ENCODE data around the gene EFR3B. TPM values are rescaled to one million over a fixed set of nuclear protein-coding genes. Genes with fewer than 3 reads are reported as not detected.

EFR3B gene
- total RNA-seq, 1 donor from 2014 or later: 40.7 TPM

- Mint-ChIP-seq H3K27ac (ENCODE audit: unreplicated experiment) (no peak overlapping the region), H3K4me3 (no peak overlapping the region), H3K27me3 (ENCODE audit: low read depth) (peaks cover 11% of the 10 kb centered on the region), H3K4me1 (peaks cover 17% of the 10 kb centered on the region), H3K36me3 (ENCODE audit: low read depth) (no peaks in the 10 kb centered on the region), H3K9me3 (peaks cover 3% of the 10 kb centered on the region)
- TF ChIP-seq, protein P1, sequence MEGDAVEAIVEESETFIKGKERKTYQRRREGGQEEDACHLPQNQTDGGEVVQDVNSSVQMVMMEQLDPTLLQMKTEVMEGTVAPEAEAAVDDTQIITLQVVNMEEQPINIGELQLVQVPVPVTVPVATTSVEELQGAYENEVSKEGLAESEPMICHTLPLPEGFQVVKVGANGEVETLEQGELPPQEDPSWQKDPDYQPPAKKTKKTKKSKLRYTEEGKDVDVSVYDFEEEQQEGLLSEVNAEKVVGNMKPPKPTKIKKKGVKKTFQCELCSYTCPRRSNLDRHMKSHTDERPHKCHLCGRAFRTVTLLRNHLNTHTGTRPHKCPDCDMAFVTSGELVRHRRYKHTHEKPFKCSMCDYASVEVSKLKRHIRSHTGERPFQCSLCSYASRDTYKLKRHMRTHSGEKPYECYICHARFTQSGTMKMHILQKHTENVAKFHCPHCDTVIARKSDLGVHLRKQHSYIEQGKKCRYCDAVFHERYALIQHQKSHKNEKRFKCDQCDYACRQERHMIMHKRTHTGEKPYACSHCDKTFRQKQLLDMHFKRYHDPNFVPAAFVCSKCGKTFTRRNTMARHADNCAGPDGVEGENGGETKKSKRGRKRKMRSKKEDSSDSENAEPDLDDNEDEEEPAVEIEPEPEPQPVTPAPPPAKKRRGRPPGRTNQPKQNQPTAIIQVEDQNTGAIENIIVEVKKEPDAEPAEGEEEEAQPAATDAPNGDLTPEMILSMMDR (conservative IDR thresholded peaks at IDR 0.05): no peak
- no peak for DNase-seq (ENCODE audit: low read depth, low spot score)
Observed at GRCh38 chr2:25035537-25036220, 6.2 kb upstream of the EFR3B start.

DNA sequence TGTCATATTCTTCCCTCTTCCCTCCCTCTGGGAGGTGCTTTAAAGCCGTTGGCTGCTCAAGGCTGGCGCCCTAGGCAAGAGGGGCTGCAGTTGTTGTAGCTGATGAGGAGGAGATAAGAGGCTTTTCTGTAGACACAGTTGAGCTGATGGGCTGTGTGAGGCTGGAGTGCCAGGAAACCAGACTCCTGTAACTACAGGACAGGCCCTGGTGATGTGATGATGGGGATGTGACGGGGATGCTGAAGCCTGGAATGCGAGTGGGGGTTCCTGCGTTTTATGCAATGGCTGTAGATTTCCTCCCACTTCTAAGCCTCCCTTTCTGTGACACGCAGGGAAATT, 5.7 kb upstream of the EFR3B start:
- Mint-ChIP-seq H3K4me1 (peaks cover 20% of the 10 kb centered on the region), H3K36me3 (ENCODE audit: low read depth) (no peaks in the 10 kb centered on the region), H3K27ac (ENCODE audit: unreplicated experiment) (no peak overlapping the region), H3K9me3 (peaks cover 3% of the 10 kb centered on the region), H3K27me3 (ENCODE audit: low read depth) (peaks cover 13% of the 10 kb centered on the region), H3K4me3 (no peak overlapping the region)
- TF ChIP-seq, protein P1 (conservative IDR thresholded peaks at IDR 0.05): no peak
- no peak for DNase-seq (ENCODE audit: low read depth, low spot score)

DNA sequence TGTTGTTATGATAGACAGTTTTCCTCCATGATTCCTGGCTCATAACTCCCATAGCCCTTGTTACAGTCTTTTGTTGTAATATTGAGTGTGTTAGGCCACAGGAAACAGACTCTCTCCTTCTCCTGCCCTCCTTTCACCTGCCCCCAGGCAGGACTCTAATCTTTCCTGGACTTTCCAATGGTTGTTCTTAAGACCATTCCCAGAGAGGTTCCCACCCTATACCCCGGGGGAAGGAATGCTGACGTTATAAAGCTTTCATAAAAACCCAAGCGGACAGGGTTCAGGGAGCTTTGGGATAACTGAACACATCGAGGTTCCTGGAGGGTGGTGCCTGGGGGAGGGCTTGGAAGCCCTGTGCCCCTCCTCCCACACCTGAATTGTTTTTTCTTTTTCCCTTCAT, 2.8 kb upstream of the EFR3B start:
- DNase-seq (ENCODE audit: low read depth, low spot score): no peak
- peaks cover 31% of the 10 kb centered on the region for H3K4me1 Mint-ChIP-seq
- no peak overlapping the region for H3K4me3 Mint-ChIP-seq
- H3K27me3 Mint-ChIP-seq (ENCODE audit: low read depth): peaks cover 12% of the 10 kb centered on the region
- no peaks in the 10 kb centered on the region for H3K36me3 Mint-ChIP-seq (ENCODE audit: low read depth)
- TF ChIP-seq, protein P1 (conservative IDR thresholded peaks at IDR 0.05): no peak
- H3K27ac Mint-ChIP-seq (ENCODE audit: unreplicated experiment): no peak overlapping the region
- peaks cover under 1% of the 10 kb centered on the region for H3K9me3 Mint-ChIP-seq

DNA sequence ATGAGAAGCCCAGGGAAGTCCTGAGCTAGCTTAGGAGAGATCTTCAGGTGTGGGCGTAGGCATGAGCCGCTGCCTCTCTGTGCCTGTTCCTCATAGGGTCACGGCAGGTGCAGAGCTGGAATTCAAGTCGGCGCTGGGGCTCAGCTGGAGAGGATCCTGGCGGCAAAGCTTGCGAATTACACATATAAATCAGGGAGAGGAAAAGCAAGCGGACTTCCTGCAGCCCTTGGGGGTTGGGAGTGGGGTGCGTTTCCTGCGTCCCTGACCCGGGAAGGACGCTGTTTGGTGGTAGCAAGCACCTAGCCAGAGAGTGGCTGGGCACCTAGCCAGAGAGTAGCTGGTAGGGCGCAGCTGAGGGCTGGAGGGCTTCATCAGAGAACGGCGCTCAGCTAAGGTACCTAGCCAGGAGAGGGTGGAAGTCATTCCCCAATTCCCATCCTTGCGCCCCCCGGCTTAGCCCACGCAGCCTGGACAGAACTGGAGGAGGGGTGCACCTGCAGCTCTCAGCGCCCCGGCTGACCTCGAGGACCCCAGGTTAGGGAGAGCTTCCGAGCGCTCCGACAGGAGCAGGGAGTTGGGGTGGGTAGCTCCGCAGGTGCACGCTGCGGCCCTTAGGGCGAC, 459 bp upstream of the EFR3B start:
- H3K27me3 Mint-ChIP-seq (ENCODE audit: low read depth): peaks cover 8% of the 10 kb centered on the region
- H3K4me1 Mint-ChIP-seq: peaks cover 39% of the 10 kb centered on the region
- no peak overlapping the region for H3K27ac Mint-ChIP-seq (ENCODE audit: unreplicated experiment)
- H3K4me3 Mint-ChIP-seq: peak overlapping the region; percentile 87
- H3K9me3 Mint-ChIP-seq: no peaks in the 10 kb centered on the region
- TF ChIP-seq, protein P1 (conservative IDR thresholded peaks at IDR 0.05): peak; percentile 65
- DNase-seq (ENCODE audit: low read depth, low spot score): peak; percentile 51
- no peaks in the 10 kb centered on the region for H3K36me3 Mint-ChIP-seq (ENCODE audit: low read depth)

- Mint-ChIP-seq H3K4me3 (peak overlapping the region; percentile 95), H3K9me3 (no peaks in the 10 kb centered on the region)
- TF ChIP-seq, protein P1 (conservative IDR thresholded peaks at IDR 0.05): no peak
Observed at GRCh38 chr2:25042321-25043240, 705 bp downstream of the EFR3B start.

More at GRCh38 chr2:25042321-25043240, 705 bp downstream of the EFR3B start:
- Mint-ChIP-seq H3K36me3 (ENCODE audit: low read depth) (no peaks in the 10 kb centered on the region), H3K4me1 (peaks cover 39% of the 10 kb centered on the region), H3K27ac (ENCODE audit: unreplicated experiment) (peak overlapping the region; percentile 95), H3K27me3 (ENCODE audit: low read depth) (peaks cover 8% of the 10 kb centered on the region)
- peak; percentile 49 for DNase-seq (ENCODE audit: low read depth, low spot score)

All from neural crest cell (in vitro differentiated cells).